Activated CD4-positive, alpha-beta T cell treated with anti-CD3 and anti-CD28 coated beads, Interleukin-2, amount 50 U/mL, for 48 hours (primary cell): Measurements from ENCODE around the gene LRMDA.

Experiments
- DNase-seq, 2 experiments: peaks; one replicate each; pipeline ENCODE4 v3.0.0-alpha.2; 2020

LRMDA gene

GRCh38 chr10:76397181-76398042, 966.0 kb downstream of the LRMDA start:
- no peak for DNase-seq

- DNase-seq: no peak
These were observed 966.8 kb downstream of the LRMDA start for GRCh38 chr10:76398043-76398710.

DNA sequence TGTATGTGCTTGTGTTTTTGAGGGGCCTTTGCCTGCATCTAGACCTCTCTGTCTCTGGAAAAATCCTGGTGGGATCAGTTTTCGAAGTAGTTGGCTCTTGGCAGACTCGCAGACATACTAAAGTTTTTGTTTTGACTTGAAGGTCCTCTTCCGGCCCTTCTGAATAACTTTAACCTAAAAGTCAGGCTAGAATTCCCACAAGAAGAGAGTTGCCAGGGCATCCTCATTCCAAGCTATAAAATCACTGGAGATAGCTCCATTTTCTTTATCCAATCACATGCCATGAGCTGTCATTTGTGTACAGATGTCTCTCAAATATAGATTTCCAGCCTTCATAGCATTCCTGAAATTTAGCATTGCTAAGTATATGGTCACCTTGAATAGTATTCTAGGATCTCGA, 967.8 kb downstream of the LRMDA start:
- no peak for DNase-seq

GRCh38 chr10:76401006-76401405, 969.6 kb downstream of the LRMDA start:
- no peak for DNase-seq

DNA sequence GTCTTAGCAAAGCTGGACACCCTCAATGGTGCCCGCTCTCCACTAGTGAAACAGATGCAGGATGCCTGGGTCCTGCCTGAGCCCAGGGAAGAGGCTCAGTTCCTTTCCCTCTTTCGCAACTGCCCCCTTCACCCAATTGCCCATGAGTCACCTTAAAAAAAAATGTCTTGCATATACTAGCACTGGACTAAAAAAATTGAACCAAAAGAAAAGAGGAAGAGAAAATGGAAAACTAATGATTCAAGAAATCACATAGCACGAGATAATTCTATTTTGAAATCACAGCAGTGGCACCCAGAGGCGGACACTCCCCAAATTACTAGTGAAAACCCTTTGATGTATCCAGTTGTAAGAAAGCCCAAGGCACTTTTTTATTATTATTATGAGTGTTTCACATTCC, 972.5 kb downstream of the LRMDA start:
- no peak for DNase-seq

DNA sequence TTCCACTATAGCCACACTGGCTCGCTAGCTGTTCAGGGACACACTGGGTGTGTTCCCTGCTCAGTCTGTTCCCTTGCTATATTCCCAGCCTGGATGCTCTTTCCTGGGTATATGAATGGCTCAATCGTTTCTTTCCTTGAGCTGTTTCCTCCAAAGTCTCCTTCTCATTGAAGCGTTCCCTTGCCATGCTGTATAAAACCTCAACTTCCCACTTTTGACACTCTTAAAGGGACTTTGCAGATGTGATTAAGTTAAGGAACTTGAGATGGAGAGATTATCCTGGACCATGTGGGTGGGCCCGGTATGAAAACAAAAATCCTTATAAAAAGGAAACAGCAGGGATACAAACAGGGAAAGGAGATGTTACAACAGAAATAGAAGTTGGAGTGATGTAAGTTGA, 973.1 kb downstream of the LRMDA start:
- DNase-seq: no peak

GRCh38 chr10:76405922-76406321, 974.5 kb downstream of the LRMDA start:
- no peak for DNase-seq

DNA sequence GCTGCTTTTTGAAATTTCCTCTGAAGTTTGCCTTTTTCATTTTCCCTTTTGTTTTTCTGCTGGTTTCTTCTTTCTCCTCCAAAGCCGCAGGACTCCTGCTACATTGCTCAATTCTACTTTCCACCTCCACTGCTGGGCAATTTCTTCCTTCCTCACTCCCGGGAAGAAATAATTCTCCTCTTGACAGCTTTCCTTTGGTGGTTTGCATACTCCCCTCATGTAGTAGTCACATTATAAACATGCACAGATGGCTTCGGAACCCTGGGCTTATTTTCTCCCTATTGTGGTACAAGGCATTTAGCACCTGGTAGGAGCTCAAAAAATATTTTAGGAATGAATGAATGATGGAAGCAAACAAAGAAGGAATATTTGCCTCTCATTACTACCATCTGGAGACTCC, 977.2 kb downstream of the LRMDA start:
- DNase-seq: no peak

GRCh38 chr10:76411729-76412435, 980.5 kb downstream of the LRMDA start:
- no peak for DNase-seq

GRCh38 chr10:76415554-76415953, 984.1 kb downstream of the LRMDA start:
- DNase-seq: no peak

- no peak for DNase-seq
These were observed 985.2 kb downstream of the LRMDA start for GRCh38 chr10:76416642-76417041.

- DNase-seq: no peak
These were observed 989.3 kb downstream of the LRMDA start for GRCh38 chr10:76420725-76421124.

DNA sequence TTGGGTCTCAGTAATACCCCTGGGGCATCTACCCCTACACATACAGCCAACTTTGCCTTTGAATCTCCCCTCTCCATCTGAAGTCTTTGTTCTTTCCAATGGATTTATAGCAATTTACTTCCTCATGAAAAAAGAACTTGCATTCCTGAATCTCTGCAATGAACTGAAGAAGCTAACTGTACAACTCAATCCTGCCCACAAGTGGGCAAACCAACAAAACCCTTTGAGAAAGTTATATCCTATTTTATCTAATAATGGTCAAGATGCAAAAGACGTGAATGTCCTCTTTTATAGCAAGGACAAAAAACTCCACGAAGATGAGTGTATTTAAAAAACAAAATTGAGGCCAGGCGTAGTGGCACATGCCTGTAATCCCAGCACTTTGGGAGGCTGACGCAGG, 991.3 kb downstream of the LRMDA start:
- no peak for DNase-seq

DNA sequence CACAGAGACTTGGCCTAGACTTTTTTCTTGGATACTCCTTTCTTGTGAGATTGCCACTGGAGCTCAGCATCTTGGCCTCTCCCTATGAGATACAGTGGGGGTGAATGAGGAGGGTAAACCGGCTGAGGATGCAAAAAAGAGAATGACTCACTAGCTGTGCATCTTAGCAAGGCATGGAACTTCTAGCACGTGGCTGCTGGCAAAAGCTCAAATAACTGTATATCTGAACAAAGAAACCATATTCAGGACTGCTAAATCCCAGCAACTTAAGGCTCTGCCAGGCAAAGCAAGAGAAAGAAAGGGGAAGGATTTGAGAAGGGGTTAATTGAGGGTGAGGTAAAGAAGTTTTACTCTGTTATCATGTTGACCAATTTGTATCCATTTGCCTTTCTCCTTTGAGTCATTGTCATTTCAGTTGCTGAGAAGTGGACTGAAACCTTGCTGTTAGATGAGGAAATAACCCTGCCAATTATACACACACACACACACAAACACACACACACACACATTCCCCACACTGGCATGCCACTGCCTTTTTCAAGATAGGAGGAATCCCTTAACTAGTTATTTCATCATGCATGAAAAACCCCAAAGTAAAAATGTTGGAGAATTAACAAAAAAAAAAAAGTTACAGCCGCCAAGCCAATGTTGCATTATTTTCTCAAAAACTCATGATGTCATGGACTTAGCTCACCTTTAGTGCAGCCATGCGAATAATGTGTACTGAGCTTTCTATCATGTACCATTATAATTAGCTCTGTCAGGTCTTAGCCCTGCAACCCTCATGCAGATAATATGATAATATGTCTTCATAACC, 997.3 kb downstream of the LRMDA start:
- no peak for DNase-seq

DNA sequence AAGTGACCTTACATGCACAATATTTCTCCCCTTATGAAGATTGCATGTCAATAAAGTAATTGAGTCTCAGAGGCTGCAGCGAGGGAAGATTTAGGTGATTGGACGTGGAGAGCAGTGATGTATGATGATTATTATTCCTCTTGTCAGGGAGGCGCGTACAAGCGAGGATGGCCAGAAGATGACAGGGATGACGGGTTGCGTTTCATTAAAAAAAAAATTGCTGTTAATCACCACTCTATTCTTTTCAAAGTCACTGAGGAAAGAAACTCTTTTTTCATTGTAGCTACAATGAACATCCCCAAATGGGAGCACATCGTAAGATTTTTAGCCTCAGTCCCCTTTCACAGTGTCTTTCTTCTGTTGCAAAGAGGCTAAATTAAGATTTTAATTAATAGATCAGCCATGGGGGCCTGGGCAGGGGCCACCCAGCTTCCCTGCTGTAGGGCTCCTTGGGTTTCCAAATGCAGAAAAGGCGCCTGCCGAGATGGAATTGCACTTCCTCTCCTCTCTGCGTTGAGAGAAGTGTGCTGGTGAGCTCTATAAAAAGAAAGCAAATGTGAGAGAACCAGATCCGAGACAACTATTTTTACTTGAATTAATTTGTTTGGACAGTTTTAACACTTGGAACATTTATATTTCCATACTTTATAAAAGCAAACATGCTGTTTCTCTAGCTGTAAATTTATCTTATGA, 998.1 kb downstream of the LRMDA start:
- no peak for DNase-seq

- DNase-seq: no peak
These were observed 998.7 kb downstream of the LRMDA start for GRCh38 chr10:76430061-76430645.

GRCh38 chr10:76432016-76433012, 1000.9 kb downstream of the LRMDA start:
- no peak for DNase-seq

DNA sequence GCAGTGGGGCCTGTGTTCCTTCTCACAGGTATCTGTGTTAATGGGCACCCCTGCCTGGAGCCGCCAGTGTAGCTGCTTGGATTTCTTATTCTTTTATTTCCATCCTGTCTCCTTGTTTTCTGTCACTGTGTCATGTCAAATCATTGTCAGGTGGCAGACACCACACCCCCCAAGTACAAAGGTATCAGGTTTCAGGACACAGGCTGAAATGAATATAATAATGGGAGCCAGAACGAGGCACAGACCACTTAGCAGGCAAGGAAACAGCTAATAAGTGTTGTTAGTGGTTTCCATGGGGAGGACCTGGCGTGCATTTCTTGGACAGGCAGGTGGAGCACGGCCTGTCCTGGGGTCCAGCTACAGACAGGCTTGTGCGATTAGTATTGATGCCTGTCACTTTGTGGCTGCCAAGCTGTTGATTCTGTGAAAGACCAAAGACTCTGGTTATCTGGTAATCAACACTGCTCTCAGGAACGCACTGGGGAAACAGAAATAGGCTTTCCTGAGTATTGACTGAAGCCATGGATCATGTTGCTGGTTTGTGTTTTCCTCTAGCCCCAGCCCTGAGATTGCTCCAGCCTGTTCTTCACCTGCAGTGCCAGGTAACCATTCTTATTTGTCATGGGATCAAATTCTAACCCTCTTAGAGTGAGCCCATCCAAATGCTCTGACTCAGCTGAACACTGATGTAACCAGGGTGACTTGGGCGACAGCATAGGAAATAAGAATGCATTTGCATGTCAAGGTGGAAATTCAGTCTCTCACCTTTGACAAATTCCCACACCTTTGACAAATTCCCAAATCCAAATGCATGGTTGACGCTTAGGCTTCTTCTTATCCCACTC, 1002.0 kb downstream of the LRMDA start:
- no peak for DNase-seq

DNA sequence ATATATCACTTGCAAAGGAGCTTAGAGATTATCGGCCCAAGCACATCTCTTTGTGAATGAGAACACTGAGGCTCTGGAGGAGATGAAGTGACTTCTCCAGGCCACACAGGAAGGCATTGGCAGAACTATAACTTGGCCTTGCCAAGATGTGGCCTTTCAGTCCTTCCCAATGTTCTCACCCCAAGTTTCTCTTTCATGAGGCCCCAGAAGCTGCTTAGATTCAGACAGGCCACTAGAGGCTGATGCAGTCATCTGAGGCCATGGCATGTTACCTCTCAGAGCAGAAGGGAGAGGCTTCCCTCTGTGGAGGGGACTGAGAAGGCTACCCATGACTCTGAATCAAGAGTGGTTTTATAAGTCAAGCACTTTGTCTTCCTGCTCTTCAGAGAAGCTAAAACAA, 1003.7 kb downstream of the LRMDA start:
- DNase-seq: no peak

GRCh38 chr10:76436401-76436811, 1005.0 kb downstream of the LRMDA start:
- no peak for DNase-seq
